HG02943 (cell line): ENCODE data around the gene MAT1A.
"Not testable (repeated sequence)": the region's sequence is repeated elsewhere in the genome, so short reads cannot be mapped to it uniquely, and the experiment has no call there.

Source experiments
- ATAC-seq: cut with Tn5 transposase; IDR thresholded peaks from one replicate; pipeline ENCODE4 v1.9.1; 2021; ENCODE audit warnings: mild to moderate bottlenecking, low read depth, moderate library complexity; ENCODE audit not compliant: unreplicated experiment

MAT1A gene

DNA sequence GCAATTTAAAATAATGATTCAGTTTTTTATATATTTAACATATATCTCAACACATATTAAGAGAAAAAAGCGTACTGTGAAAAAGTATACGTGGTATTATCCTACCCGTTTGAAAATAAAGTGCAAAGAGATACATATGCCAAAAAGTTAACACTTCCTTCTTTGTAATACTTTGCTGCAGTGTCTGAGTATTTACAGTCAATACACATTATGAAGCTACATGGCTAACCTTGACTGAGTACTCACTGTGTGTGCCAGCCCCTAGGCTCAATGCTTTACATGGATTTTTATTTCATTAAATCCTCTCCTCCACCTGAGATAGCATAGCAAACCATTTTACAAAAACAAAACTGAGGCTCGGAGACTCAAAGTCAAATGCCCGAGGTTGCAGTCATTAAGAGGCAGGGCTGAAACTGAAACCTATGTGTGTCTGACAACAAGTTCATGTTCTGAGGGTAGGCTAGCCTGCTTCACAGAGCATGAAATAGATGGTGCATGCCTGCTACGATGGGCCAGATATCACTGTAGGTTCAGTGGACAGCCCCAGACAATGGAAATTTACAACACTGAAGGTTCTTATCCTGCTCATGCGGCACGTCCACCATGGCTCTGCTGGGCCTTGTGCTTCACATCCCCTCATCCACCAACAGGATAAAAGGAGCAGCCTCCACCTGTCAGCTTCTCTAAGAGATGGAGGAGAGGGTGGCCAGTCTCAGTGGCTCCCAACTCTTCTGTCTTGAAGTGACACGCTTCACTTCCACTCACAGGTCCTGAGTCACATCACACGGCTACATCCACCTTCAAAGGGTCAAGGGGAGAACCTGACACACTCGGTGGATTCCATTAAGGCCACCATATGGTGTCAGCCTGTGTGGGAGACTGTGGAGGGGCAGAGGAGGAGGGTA is 54.9 kb downstream of the MAT1A start:
- peak; percentile 100 for ATAC-seq

DNA sequence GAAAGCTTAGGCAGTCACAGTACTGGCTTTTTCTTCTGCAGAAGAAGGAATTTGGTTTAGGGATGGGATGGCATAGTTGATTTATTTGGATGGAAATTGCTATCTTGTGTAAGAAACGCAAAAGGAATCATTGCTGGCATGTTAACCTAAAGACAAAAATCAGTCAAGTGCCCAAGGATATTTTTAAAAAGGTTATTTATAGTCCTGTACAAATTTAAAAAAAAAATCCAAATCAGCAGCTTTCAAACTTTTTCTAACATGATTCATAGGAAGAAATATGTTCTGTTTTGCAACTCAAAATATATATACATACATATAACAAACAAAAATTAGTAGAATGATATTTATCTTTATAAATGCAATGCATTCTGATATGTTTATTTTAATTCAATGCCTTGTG is 55.6 kb downstream of the MAT1A start:
- ATAC-seq = not testable (repeated sequence)

DNA sequence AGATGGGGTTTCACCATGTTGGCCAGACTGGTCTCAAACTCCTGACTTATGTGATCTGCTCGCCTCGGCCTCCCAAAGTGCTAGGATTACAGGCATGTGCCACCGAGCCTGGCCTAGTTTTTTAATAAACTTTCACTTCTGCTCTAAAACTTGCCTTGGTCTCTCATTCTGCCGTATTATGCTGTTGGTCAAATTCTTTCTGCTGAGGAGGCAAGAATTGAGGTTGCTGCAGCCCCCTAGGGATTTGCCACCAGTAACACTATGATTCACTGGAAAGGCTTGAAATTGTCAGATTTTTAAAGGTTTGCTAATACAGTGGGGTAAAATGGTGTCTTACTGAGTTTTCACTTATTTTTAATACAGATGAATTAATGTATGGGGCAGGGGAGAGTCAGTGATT is 62.7 kb downstream of the MAT1A start:
- peak; percentile 53 for ATAC-seq

DNA sequence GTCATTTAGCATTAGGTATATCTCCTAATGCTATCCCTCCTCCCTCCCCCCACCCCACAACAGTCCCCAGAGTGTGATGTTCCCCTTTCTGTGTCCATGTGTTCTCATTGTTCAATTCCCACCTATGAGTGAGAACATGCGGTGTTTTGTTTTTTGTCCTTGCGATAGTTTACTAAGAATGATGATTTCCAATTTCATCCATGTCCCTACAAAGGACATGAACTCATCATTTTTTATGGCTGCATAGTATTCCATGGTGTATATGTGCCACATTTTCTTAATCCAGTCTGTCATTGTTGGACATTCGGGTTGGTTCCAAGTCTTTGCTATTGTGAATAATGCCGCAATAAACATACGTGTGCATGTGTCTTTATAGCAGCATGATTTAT is 66.4 kb downstream of the MAT1A start:
- ATAC-seq = not testable (repeated sequence)
